Duodenal mucosa (tissue), 2 donors: Measurements from ENCODE around the gene HGS.
A peak's percentile ranks its signal among the peaks of the same experiment; 100 is the strongest.

Source experiments
- H3K27ac ChIP-seq: one replicate; pipeline ENCODE4 v1.7.0; 2013; ENCODE audit warnings: low read depth, low read length
- H3K27me3 ChIP-seq, 2 donors: one replicate each; pipeline ENCODE4 v1.7.0; 2013; ENCODE audit warnings: low read length in 2 of 2, control low read depth in 1 of 2; ENCODE audit not compliant: insufficient read depth in 2 of 2, control insufficient read depth in 1 of 2
- H3K36me3 ChIP-seq, 2 donors: one replicate each; pipeline ENCODE4 v1.7.0; 2013; ENCODE audit warnings: low read length in 2 of 2, control low read depth in 1 of 2; ENCODE audit not compliant: insufficient read depth in 2 of 2, control insufficient read depth in 1 of 2
- H3K4me1 ChIP-seq, 2 donors: one replicate each; pipeline ENCODE4 v1.7.0; 2013; ENCODE audit warnings: low read length in 2 of 2, control low read depth in 1 of 2; ENCODE audit not compliant: insufficient read depth in 2 of 2, control insufficient read depth in 1 of 2
- H3K4me3 ChIP-seq, 2 donors: one replicate each; pipeline ENCODE4 v1.7.0; 2013; ENCODE audit warnings: low read length in 2 of 2, low read depth in 1 of 2
- H3K9ac ChIP-seq, 2 donors: one replicate each; pipeline ENCODE4 v1.7.0; 2013; ENCODE audit warnings: low read length in 2 of 2, low read depth in 1 of 2
- H3K9me3 ChIP-seq, 2 donors: one replicate each; pipeline ENCODE4 v1.7.0; 2013; ENCODE audit warnings: low read length in 2 of 2, control low read depth in 1 of 2; ENCODE audit not compliant: control insufficient read depth in 1 of 2

Gene HGS

DNA sequence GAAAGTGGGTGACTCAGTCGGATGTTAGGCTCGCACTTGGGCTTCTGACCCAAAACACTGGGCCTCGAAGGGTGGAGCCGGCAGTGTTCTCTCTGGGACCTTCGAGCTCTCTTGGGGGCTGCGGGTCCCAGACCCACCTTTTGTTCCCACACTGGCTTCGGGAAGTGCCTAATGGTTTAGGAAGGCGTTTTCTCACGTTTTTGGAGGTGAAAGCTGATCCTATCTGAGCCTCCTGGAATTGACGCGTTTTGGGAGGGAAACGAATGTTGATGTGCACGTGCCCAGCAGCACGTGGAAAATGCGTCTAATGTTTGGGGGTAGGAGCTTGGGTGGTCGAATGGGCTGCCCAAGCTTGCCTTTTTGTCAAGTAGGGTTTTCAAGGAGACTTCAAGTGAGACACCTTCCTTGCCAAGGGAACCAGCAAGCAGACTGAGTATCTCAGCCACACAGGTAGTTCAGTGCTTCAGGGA, 666 bp downstream of the HGS start:
- peak overlapping the region; percentile 35 for H3K27ac ChIP-seq
- H3K9ac ChIP-seq, result peak overlapping the region; percentile 84 to 88
- peaks cover 14 to 23% of the 10 kb centered on the region in 2 donors for H3K4me1 ChIP-seq
- peaks cover 28 to 44% of the 10 kb centered on the region in 2 donors for H3K36me3 ChIP-seq
- peak overlapping the region; percentile 92 for H3K4me3 ChIP-seq
- H3K9me3 ChIP-seq, result no peaks in the 10 kb centered on the region
- H3K27me3 ChIP-seq, result no peaks in the 10 kb centered on the region

DNA sequence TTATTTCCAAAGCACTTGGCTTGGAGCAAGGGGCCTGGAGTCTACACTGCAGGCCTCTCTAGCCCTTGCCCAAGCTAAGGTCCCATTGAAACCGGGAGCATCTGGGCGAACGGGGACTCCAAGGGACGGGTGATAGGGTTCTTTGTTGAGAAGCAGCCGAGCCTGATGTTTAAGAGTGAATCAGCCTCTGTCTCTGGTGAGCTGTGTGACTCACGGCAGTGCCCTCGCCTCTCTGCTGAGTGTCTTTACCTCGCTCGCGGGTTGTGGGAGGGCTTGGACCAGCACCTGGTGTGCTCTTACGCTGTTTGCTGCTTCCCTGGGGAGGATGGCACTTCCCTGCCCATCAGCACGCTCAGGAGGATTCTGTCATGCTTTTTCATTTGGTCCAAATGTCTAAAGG, 1.3 kb downstream of the HGS start:
- peak overlapping the region; percentile 92 for H3K4me3 ChIP-seq
- no peak overlapping the region for H3K27ac ChIP-seq
- no peaks in the 10 kb centered on the region for H3K27me3 ChIP-seq
- H3K9me3 ChIP-seq, result no peaks in the 10 kb centered on the region
- H3K9ac ChIP-seq, result peak overlapping the region; percentile 84 to 88
- peaks cover 14 to 23% of the 10 kb centered on the region in 2 donors for H3K4me1 ChIP-seq
- H3K36me3 ChIP-seq, result peaks cover 25 to 50% of the 10 kb centered on the region in 2 donors

DNA sequence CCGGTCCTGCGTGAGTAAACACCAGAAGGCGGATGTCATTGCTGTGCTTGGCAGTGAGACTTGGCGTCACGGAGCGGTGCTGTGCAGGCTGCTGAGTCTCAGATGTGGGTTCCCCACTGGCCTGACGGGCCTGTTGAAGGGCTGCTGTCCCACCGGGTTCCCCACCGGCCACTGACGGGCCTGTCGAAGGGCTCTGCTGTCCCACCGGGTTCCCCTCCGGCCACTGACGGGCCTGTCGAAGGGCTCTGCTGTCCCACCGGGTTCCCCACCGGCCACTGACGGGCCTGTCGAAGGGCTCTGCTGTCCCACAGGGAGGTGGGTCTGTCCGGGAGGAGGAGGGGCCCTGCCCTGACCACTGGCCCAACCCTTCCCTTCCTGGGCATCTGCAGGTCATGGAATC, 2.8 kb downstream of the HGS start:
- peaks cover 14 to 23% of the 10 kb centered on the region in 2 donors for H3K4me1 ChIP-seq
- H3K36me3 ChIP-seq, result peaks cover 27 to 62% of the 10 kb centered on the region in 2 donors
- no peak overlapping the region for H3K9ac ChIP-seq
- H3K9me3 ChIP-seq, result no peaks in the 10 kb centered on the region
- no peak overlapping the region for H3K4me3 ChIP-seq
- H3K27ac ChIP-seq, result no peak overlapping the region
- H3K27me3 ChIP-seq, result no peaks in the 10 kb centered on the region

DNA sequence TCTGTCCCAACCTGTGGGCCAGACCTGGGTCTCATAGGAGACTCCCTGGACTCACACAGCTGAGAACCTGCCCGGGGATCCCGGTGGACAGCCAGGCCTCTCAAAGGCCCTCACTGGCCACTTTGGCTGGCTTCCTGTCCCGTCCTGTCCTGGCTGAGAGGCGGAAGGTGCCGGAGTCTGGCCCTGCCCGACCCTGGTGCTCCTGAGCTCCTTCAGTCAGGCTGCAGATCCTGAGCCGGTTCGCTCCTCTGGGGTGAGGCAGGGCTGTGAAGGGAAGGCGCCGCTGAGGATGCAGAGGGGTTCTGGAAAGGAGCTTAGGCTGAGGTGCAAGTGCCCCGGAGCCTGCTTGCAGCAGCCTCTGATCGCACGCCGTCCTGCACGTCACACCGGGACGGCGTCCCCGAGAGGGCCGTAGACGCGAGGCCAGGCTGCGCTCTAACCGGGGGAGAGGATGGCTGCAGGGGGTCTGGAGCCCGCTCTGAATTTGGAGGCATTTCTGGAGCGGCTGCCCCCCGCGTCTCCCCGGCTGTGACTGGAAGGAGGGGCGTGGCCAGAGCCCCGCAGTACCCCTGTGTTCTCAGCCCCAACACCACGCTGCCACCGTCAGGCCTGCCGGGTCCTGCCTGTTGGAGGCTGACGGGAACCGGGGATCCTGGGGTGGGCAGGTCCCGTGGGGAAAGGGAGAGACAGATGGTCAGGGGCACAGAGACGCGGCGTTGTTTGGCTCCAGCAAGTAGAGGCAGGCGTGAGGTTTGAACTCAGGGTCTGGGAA, 4.1 kb downstream of the HGS start:
- Histone ChIP-seq H3K9me3 (no peaks in the 10 kb centered on the region), H3K36me3 (peaks cover 27 to 72% of the 10 kb centered on the region in 2 donors), H3K9ac (no peak overlapping the region), H3K27me3 (no peaks in the 10 kb centered on the region), H3K4me3 (no peak overlapping the region), H3K27ac (no peak overlapping the region), H3K4me1 (peaks cover 14 to 16% of the 10 kb centered on the region in 2 donors)

DNA sequence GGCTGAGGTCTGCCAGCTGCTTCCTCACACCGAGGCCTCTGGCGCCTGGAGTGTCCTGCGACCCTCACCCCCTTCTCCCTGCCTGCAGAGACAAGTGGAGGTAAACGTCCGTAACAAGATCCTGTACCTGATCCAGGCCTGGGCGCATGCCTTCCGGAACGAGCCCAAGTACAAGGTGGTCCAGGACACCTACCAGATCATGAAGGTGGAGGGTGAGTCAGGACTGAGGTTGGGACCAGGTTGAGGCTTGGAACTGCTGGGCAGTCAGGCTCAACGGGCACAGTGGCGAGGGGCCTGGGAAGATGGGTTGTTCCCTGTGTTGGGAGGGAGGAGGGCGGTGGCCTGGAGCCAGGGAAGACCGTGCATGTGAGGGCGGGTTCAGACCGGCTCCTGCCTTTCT, 4.8 kb downstream of the HGS start:
- H3K4me3 ChIP-seq, result no peak overlapping the region
- peaks cover 14% of the 10 kb centered on the region in 2 donors for H3K4me1 ChIP-seq
- H3K27ac ChIP-seq, result peak overlapping the region; percentile 10
- H3K9ac ChIP-seq, result no peak overlapping the region
- H3K36me3 ChIP-seq, result peaks cover 34 to 77% of the 10 kb centered on the region in 2 donors
- no peaks in the 10 kb centered on the region for H3K9me3 ChIP-seq
- no peaks in the 10 kb centered on the region for H3K27me3 ChIP-seq

DNA sequence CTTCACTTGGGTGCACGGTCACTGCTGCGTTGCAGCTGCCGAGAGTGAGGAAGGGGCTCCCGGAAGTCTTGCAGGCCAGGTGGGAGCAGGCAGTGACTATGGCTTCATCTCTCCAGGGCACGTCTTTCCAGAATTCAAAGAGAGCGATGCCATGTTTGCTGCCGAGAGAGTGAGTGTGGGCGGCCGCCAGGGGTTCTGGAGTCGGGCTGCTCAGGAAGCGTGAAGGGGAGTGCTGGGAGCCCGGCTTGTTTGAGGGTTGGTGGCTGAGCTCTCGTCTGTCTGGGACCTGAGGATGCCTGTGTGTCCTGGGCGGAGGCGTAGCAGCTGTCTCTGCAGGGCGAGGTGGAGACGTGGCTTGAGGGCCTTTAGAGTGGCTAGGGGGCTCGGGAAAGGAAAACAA, 6.3 kb downstream of the HGS start:
- Histone ChIP-seq H3K27ac (no peak overlapping the region), H3K4me1 (peaks cover 6% of the 10 kb centered on the region in 2 donors), H3K9me3 (no peaks in the 10 kb centered on the region), H3K36me3 (peaks cover 48 to 91% of the 10 kb centered on the region in 2 donors), H3K4me3 (no peak overlapping the region), H3K27me3 (no peaks in the 10 kb centered on the region), H3K9ac (no peak overlapping the region)

DNA sequence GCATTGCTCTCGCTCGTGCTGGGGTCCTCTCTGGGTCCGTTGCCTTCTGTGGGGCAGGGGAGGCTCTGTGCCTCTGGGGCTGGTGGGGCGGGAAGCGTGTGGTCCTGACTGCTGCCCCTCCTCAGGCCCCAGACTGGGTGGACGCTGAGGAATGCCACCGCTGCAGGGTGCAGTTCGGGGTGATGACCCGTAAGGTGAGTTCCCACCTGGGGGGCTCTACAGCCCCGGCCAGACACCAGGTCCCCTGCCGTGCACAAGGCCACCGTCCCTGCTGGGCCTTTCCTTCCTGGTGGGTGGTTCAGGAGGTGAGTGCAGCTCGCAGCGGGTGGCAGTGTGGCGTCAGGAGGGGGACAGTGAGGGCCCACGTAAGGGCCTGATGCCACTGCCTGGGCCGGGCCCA, 6.7 kb downstream of the HGS start:
- no peak overlapping the region for H3K9ac ChIP-seq
- H3K27ac ChIP-seq, result no peak overlapping the region
- H3K4me3 ChIP-seq, result no peak overlapping the region
- peaks cover 52 to 95% of the 10 kb centered on the region in 2 donors for H3K36me3 ChIP-seq
- H3K27me3 ChIP-seq, result no peaks in the 10 kb centered on the region
- no peaks in the 10 kb centered on the region for H3K9me3 ChIP-seq
- peaks cover 1 to 2% of the 10 kb centered on the region in 2 donors for H3K4me1 ChIP-seq

DNA sequence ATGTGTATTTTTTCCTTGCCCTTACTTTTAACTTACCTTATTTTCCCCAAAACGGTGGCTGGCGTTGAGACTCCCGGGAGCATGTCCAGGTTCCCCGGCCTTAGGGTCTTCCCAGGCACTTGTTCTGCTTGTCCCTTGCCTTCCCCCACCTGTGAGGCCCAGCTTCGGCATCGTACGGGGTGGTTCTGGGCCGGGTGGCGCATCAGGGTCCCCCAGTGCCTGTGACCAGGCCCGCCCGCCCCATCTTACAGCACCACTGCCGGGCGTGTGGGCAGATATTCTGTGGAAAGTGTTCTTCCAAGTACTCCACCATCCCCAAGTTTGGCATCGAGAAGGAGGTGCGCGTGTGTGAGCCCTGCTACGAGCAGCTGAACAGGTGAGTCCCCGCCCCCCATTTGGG, 7.4 kb downstream of the HGS start:
- no peak overlapping the region for H3K4me3 ChIP-seq
- no peaks in the 10 kb centered on the region for H3K4me1 ChIP-seq
- no peak overlapping the region for H3K27ac ChIP-seq
- H3K36me3 ChIP-seq, result peaks cover 51 to 95% of the 10 kb centered on the region in 2 donors
- H3K9ac ChIP-seq, result no peak overlapping the region
- H3K27me3 ChIP-seq, result no peaks in the 10 kb centered on the region
- no peaks in the 10 kb centered on the region for H3K9me3 ChIP-seq

DNA sequence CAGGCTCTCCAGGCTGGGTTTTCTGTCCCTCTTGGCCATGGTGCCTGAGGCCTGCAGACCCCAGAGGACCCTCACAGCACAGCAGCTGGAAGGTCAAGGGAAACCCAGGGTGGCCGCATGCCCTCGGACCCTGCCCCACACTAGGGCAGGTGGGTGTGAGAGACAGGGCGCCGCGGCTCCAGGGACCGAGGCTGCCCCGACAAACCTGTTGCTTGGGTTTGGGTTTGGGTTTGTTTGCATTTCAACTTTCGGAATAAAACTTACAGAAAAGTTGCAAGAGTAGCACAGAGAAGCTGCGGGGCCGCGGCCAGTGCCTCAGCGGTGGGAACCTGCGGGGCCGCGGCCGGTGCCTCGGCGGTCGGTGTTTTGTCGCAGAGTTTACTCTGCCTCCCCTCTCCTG, 7.8 kb downstream of the HGS start:
- no peak overlapping the region for H3K27ac ChIP-seq
- H3K9ac ChIP-seq, result no peak overlapping the region
- no peaks in the 10 kb centered on the region for H3K4me1 ChIP-seq
- peaks cover 48 to 95% of the 10 kb centered on the region in 2 donors for H3K36me3 ChIP-seq
- no peaks in the 10 kb centered on the region for H3K9me3 ChIP-seq
- H3K27me3 ChIP-seq, result no peaks in the 10 kb centered on the region
- no peak overlapping the region for H3K4me3 ChIP-seq

DNA sequence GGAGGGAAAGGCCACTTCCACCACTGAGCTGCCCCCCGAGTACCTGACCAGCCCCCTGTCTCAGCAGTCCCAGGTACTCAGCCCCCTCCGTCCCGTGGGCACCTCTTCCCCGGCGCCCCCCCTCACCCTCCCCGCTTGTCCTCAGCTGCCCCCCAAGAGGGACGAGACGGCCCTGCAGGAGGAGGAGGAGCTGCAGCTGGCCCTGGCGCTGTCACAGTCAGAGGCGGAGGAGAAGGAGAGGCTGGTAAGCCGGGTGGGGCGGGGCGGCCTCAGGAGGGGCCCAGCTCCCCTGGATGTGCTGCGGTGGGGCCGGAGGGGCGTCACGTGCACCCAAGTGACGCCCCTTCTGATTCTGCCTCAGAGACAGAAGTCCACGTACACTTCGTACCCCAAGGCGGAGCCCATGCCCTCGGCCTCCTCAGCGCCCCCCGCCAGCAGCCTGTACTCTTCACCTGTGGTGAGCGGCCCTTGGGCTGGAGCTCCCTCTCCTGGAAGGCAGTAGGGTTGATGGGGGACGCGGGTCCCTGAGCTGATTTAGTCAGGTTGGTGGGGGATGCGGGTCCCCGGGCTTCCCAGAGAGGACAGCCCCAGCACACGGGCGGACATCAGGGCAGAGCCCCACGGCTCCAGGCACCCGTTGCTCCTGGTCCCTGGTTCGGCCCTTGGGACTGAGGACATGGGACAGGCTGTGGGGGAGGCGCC, 9.8 kb downstream of the HGS start:
- H3K27ac ChIP-seq, result no peak overlapping the region
- no peaks in the 10 kb centered on the region for H3K9me3 ChIP-seq
- no peak overlapping the region for H3K4me3 ChIP-seq
- H3K36me3 ChIP-seq, result peaks cover 45 to 95% of the 10 kb centered on the region in 2 donors
- no peaks in the 10 kb centered on the region for H3K4me1 ChIP-seq
- H3K9ac ChIP-seq, result no peak overlapping the region
- H3K27me3 ChIP-seq, result no peaks in the 10 kb centered on the region
